GM23338 (cell line): ENCODE results near the gene RANBP1.

Experiments
- CREB1 ChIP-seq: fragments of 250-450 bp; sonication (Bioruptor Pico); IDR thresholded peaks from 2 replicates; pipeline ENCODE4 v1.5.0; 2020; ENCODE audit warnings: low read depth, mild to moderate bottlenecking, moderate library complexity
- EZH2 ChIP-seq: fragments of 200-600 bp; sonication (generic); IDR thresholded peaks from one replicate; pipeline ENCODE4 v1.8.0; 2017; ENCODE audit warnings: antibody characterized with exemption, mild to moderate bottlenecking, low read depth; ENCODE audit not compliant: unreplicated experiment
- EZH2phosphoT487 ChIP-seq: fragments of 200-600 bp; sonication (generic); IDR thresholded peaks from one replicate; pipeline ENCODE4 v1.8.1; 2018; ENCODE audit warnings: antibody characterized with exemption; ENCODE audit not compliant: unreplicated experiment
- JUNB ChIP-seq: IDR thresholded peaks from one replicate; pipeline ENCODE4 v1.6.1; 2016; ENCODE audit warnings: antibody characterized with exemption; ENCODE audit not compliant: unreplicated experiment
- NANOG ChIP-seq: IDR thresholded peaks from 2 replicates; pipeline ENCODE4 v1.6.1; 2016; ENCODE audit warnings: antibody characterized with exemption, borderline replicate concordance
- POLR2AphosphoS5 ChIP-seq: IDR thresholded peaks from 2 replicates; pipeline ENCODE4 v1.6.1; 2016; ENCODE audit warnings: antibody characterized with exemption, low read depth
- STAT1 ChIP-seq: IDR thresholded peaks from one replicate; pipeline ENCODE4 v1.6.1; 2016; ENCODE audit warnings: antibody characterized with exemption; ENCODE audit not compliant: unreplicated experiment
- ZNF114 ChIP-seq: fragments of 250-450 bp; sonication (Bioruptor Pico); IDR thresholded peaks from 2 replicates; pipeline ENCODE4 v1.5.0; 2020; ENCODE audit warnings: mild to moderate bottlenecking, moderate library complexity
- ZNF331 ChIP-seq: fragments of 250-450 bp; sonication (Bioruptor Pico); IDR thresholded peaks from 2 replicates; pipeline ENCODE4 v1.5.0; 2020; ENCODE audit warnings: low read depth, mild to moderate bottlenecking, moderate library complexity
- TF ChIP-seq, protein P1 (sequence below), 2 experiments: fragments of 200-600 bp in 1 of 2; sonication (generic) in 1 of 2; conservative IDR thresholded peaks; 2 replicates each; pipeline versions ENCODE4 v1.5.1 to v1.6.1; 2016 to 2017; ENCODE audit warnings: antibody characterized with exemption in 2 of 2, low read depth in 2 of 2, mild to moderate bottlenecking in 2 of 2, moderate library complexity in 1 of 2
- TF ChIP-seq, protein P2 (sequence below): IDR thresholded peaks from 2 replicates; pipeline ENCODE4 v1.6.1; 2016; ENCODE audit warnings: antibody characterized with exemption
- TF ChIP-seq, protein P3 (sequence below): IDR thresholded peaks from one replicate; pipeline ENCODE4 v1.6.1; 2018; ENCODE audit warnings: antibody characterized with exemption; ENCODE audit not compliant: unreplicated experiment
- TF ChIP-seq, protein P4 (sequence below): fragments of 250-450 bp; sonication (Bioruptor Pico); IDR thresholded peaks from 2 replicates; pipeline ENCODE4 v1.5.0; 2020; ENCODE audit warnings: mild to moderate bottlenecking, moderate library complexity

DNA sequence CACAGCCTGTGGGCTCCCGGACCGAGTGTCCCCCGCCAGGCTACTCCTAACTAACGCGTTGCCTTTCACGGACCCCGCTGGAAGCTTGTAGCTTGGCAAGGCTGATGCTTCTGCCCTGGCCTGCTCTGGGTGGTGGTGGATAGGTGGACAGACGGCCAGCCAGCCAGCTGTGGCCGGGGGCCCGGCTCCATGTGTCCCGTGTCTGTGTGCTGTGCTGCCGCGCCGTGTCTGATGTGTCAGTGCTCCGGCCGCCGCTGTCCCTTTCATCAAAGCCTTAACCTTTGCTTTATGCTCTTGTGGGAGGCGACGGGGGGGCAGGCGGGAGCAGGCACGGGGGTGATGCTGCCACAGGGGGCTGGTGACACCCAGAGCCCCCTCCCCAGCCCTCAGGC lies 29.9 kb downstream of the RANBP1 start:
- TF ChIP-seq EZH2phosphoT487 (no peak), POLR2AphosphoS5 (no peak), EZH2 (no peak), NANOG (no peak), CREB1 (CRISPR knock-in tag) (no peak), ZNF331 (no peak), JUNB (no peak), ZNF114 (no peak), STAT1 (no peak)
- TF ChIP-seq, protein P1, sequence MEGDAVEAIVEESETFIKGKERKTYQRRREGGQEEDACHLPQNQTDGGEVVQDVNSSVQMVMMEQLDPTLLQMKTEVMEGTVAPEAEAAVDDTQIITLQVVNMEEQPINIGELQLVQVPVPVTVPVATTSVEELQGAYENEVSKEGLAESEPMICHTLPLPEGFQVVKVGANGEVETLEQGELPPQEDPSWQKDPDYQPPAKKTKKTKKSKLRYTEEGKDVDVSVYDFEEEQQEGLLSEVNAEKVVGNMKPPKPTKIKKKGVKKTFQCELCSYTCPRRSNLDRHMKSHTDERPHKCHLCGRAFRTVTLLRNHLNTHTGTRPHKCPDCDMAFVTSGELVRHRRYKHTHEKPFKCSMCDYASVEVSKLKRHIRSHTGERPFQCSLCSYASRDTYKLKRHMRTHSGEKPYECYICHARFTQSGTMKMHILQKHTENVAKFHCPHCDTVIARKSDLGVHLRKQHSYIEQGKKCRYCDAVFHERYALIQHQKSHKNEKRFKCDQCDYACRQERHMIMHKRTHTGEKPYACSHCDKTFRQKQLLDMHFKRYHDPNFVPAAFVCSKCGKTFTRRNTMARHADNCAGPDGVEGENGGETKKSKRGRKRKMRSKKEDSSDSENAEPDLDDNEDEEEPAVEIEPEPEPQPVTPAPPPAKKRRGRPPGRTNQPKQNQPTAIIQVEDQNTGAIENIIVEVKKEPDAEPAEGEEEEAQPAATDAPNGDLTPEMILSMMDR (conservative IDR thresholded peaks at IDR 0.05; ENCODE audit: low read depth in 2 of 2), result no peak
- TF ChIP-seq, protein P2, sequence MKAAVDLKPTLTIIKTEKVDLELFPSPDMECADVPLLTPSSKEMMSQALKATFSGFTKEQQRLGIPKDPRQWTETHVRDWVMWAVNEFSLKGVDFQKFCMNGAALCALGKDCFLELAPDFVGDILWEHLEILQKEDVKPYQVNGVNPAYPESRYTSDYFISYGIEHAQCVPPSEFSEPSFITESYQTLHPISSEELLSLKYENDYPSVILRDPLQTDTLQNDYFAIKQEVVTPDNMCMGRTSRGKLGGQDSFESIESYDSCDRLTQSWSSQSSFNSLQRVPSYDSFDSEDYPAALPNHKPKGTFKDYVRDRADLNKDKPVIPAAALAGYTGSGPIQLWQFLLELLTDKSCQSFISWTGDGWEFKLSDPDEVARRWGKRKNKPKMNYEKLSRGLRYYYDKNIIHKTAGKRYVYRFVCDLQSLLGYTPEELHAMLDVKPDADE, result no peak
- TF ChIP-seq, protein P3, sequence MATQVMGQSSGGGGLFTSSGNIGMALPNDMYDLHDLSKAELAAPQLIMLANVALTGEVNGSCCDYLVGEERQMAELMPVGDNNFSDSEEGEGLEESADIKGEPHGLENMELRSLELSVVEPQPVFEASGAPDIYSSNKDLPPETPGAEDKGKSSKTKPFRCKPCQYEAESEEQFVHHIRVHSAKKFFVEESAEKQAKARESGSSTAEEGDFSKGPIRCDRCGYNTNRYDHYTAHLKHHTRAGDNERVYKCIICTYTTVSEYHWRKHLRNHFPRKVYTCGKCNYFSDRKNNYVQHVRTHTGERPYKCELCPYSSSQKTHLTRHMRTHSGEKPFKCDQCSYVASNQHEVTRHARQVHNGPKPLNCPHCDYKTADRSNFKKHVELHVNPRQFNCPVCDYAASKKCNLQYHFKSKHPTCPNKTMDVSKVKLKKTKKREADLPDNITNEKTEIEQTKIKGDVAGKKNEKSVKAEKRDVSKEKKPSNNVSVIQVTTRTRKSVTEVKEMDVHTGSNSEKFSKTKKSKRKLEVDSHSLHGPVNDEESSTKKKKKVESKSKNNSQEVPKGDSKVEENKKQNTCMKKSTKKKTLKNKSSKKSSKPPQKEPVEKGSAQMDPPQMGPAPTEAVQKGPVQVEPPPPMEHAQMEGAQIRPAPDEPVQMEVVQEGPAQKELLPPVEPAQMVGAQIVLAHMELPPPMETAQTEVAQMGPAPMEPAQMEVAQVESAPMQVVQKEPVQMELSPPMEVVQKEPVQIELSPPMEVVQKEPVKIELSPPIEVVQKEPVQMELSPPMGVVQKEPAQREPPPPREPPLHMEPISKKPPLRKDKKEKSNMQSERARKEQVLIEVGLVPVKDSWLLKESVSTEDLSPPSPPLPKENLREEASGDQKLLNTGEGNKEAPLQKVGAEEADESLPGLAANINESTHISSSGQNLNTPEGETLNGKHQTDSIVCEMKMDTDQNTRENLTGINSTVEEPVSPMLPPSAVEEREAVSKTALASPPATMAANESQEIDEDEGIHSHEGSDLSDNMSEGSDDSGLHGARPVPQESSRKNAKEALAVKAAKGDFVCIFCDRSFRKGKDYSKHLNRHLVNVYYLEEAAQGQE, result no peak
- TF ChIP-seq, protein P4, sequence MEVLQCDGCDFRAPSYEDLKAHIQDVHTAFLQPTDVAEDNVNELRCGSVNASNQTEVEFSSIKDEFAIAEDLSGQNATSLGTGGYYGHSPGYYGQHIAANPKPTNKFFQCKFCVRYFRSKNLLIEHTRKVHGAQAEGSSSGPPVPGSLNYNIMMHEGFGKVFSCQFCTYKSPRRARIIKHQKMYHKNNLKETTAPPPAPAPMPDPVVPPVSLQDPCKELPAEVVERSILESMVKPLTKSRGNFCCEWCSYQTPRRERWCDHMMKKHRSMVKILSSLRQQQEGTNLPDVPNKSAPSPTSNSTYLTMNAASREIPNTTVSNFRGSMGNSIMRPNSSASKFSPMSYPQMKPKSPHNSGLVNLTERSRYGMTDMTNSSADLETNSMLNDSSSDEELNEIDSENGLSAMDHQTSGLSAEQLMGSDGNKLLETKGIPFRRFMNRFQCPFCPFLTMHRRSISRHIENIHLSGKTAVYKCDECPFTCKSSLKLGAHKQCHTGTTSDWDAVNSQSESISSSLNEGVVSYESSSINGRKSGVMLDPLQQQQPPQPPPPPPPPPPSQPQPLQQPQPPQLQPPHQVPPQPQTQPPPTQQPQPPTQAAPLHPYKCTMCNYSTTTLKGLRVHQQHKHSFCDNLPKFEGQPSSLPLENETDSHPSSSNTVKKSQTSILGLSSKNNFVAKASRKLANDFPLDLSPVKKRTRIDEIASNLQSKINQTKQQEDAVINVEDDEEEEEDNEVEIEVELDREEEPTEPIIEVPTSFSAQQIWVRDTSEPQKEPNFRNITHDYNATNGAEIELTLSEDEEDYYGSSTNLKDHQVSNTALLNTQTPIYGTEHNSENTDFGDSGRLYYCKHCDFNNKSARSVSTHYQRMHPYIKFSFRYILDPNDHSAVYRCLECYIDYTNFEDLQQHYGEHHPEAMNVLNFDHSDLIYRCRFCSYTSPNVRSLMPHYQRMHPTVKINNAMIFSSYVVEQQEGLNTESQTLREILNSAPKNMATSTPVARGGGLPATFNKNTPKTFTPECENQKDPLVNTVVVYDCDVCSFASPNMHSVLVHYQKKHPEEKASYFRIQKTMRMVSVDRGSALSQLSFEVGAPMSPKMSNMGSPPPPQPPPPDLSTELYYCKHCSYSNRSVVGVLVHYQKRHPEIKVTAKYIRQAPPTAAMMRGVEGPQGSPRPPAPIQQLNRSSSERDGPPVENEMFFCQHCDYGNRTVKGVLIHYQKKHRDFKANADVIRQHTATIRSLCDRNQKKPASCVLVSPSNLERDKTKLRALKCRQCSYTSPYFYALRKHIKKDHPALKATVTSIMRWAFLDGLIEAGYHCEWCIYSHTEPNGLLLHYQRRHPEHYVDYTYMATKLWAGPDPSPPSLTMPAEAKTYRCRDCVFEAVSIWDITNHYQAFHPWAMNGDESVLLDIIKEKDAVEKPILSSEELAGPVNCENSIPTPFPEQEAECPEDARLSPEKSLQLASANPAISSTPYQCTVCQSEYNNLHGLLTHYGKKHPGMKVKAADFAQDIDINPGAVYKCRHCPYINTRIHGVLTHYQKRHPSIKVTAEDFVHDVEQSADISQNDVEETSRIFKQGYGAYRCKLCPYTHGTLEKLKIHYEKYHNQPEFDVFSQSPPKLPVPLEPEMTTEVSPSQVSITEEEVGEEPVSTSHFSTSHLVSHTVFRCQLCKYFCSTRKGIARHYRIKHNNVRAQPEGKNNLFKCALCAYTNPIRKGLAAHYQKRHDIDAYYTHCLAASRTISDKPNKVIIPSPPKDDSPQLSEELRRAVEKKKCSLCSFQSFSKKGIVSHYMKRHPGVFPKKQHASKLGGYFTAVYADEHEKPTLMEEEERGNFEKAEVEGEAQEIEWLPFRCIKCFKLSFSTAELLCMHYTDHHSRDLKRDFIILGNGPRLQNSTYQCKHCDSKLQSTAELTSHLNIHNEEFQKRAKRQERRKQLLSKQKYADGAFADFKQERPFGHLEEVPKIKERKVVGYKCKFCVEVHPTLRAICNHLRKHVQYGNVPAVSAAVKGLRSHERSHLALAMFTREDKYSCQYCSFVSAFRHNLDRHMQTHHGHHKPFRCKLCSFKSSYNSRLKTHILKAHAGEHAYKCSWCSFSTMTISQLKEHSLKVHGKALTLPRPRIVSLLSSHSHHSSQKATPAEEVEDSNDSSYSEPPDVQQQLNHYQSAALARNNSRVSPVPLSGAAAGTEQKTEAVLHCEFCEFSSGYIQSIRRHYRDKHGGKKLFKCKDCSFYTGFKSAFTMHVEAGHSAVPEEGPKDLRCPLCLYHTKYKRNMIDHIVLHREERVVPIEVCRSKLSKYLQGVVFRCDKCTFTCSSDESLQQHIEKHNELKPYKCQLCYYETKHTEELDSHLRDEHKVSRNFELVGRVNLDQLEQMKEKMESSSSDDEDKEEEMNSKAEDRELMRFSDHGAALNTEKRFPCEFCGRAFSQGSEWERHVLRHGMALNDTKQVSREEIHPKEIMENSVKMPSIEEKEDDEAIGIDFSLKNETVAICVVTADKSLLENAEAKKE (CRISPR knock-in tag), result no peak
